Loucy (cell line): Measurements from ENCODE around the gene DNAJB6.

Source experiments
- H2AFZ ChIP-seq: fragments of 200-600 bp; sonication (generic); 2 replicates; pipeline ENCODE4 v1.6.0; 2016; ENCODE audit warnings: antibody characterized with exemption, mild to moderate bottlenecking, low read length, moderate library complexity
- H3F3A ChIP-seq: fragments of 200-600 bp; 2 replicates; pipeline ENCODE4 v1.6.0; 2016; ENCODE audit warnings: antibody characterized with exemption, low read depth, mild to moderate bottlenecking
- H3K27me3 ChIP-seq: fragments of 200-600 bp; sonication (generic); 2 replicates; pipeline ENCODE4 v1.6.1; 2014; ENCODE audit warnings: low read length, mild to moderate bottlenecking; ENCODE audit not compliant: insufficient read depth, poor library complexity, severe bottlenecking
- H3K36me3 ChIP-seq: fragments of 200-600 bp; sonication (generic); 2 replicates; pipeline ENCODE4 v1.6.1; 2016; ENCODE audit warnings: low read length; ENCODE audit not compliant: insufficient read depth
- H3K4me1 ChIP-seq: fragments of 200-600 bp; sonication (generic); 2 replicates; pipeline ENCODE4 v1.5.1; 2014; ENCODE audit warnings: low read length, mild to moderate bottlenecking; ENCODE audit not compliant: insufficient read depth, poor library complexity, severe bottlenecking
- H3K4me2 ChIP-seq: fragments of 200-600 bp; sonication (generic); 2 replicates; pipeline ENCODE4 v1.6.0; 2014; ENCODE audit warnings: antibody characterized with exemption, low read length, low read depth, mild to moderate bottlenecking; ENCODE audit not compliant: poor library complexity, severe bottlenecking
- H3K4me3 ChIP-seq: fragments of 200-600 bp; sonication (generic); 2 replicates; pipeline ENCODE4 v1.5.1; 2014; ENCODE audit warnings: low read length, mild to moderate bottlenecking, mixed read lengths; ENCODE audit not compliant: poor library complexity, severe bottlenecking
- H3K79me2 ChIP-seq: fragments of 200-600 bp; sonication (generic); 2 replicates; pipeline ENCODE4 v1.6.1; 2014; ENCODE audit warnings: low read length; ENCODE audit not compliant: insufficient read depth
- H3K9ac ChIP-seq: fragments of 200-600 bp; sonication (generic); 2 replicates; pipeline ENCODE4 v1.6.0; 2014; ENCODE audit warnings: mild to moderate bottlenecking, low read depth, low read length, moderate library complexity; ENCODE audit not compliant: poor library complexity, severe bottlenecking
- H3K9me2 ChIP-seq: fragments of 200-600 bp; sonication (generic); replicated peaks from 2 replicates; pipeline ENCODE4 v1.6.1; 2016; ENCODE audit warnings: low read depth, low read length, mixed read lengths
- H3K9me3 ChIP-seq: fragments of 200-600 bp; sonication (generic); 2 replicates; pipeline ENCODE4 v1.6.1; 2014; ENCODE audit warnings: mild to moderate bottlenecking, antibody characterized with exemption, low read length, low read depth; ENCODE audit not compliant: insufficient read depth
- H4K20me1 ChIP-seq: fragments of 200-600 bp; sonication (generic); 2 replicates; pipeline ENCODE4 v1.6.0; 2014; ENCODE audit warnings: antibody characterized with exemption, low read length, mild to moderate bottlenecking; ENCODE audit not compliant: insufficient read depth, poor library complexity, severe bottlenecking
- CTCF ChIP-seq: fragments of 200-600 bp; sonication (generic); conservative IDR thresholded peaks from 2 replicates; pipeline ENCODE4 v1.5.1; 2014; ENCODE audit warnings: mild to moderate bottlenecking, antibody characterized with exemption, low read length
- EZH2phosphoT487 ChIP-seq: fragments of 200-600 bp; IDR thresholded peaks from 2 replicates; pipeline ENCODE4 v1.6.1; 2018; ENCODE audit warnings: antibody characterized with exemption, mild to moderate bottlenecking, moderate library complexity, borderline replicate concordance

DNAJB6 gene

GRCh38 chr7:157464971-157465886, 128.4 kb downstream of the DNAJB6 start:
- Histone ChIP-seq H3K4me3 (no peak overlapping the region), H3K27me3 (no peaks in the 10 kb centered on the region), H3K36me3 (no peaks in the 10 kb centered on the region), H3K9me2 (no peaks in the 10 kb centered on the region), H3K9me3 (no peaks in the 10 kb centered on the region), H3K4me1 (no peaks in the 10 kb centered on the region), H3K4me2 (no peak overlapping the region), H3K9ac (no peak overlapping the region), H3F3A (no peaks in the 10 kb centered on the region), H3K79me2 (no peaks in the 10 kb centered on the region), H2AFZ (no peak overlapping the region), H4K20me1 (no peaks in the 10 kb centered on the region)
- TF ChIP-seq EZH2phosphoT487 (no peak), CTCF (no peak)

- Histone ChIP-seq H3K27me3 (no peaks in the 10 kb centered on the region), H3K79me2 (no peaks in the 10 kb centered on the region), H3F3A (no peaks in the 10 kb centered on the region), H3K4me2 (no peak overlapping the region), H3K4me1 (no peaks in the 10 kb centered on the region), H3K36me3 (no peaks in the 10 kb centered on the region), H3K9me2 (no peaks in the 10 kb centered on the region), H3K4me3 (no peak overlapping the region), H3K9ac (no peak overlapping the region), H3K9me3 (no peaks in the 10 kb centered on the region), H4K20me1 (no peaks in the 10 kb centered on the region), H2AFZ (no peak overlapping the region)
- no peak for TF ChIP-seq EZH2phosphoT487
- no peak for TF ChIP-seq CTCF
Observed at GRCh38 chr7:157465891-157466866, 129.4 kb downstream of the DNAJB6 start.

DNA sequence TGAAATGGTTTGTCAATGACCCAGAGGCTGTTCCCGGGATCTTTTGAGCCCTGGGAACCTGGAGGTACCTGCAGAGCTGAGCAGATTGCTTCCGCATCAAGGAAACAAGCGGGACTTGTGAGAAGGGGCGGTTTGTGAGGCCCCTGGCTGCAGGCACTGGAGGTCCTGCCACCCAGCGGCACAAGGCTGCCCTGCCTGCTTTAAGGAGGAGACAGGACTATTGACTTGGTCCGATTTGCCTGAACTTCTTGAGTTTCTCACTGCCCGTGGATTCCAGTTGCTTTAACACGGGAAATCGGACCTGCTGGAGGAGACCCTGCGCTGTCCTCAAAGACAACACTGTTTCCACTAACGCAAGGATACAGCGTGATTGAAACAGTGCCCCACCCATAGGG, 130.1 kb downstream of the DNAJB6 start:
- H4K20me1 ChIP-seq = no peaks in the 10 kb centered on the region
- H3K4me2 ChIP-seq = no peak overlapping the region
- H3K27me3 ChIP-seq = no peaks in the 10 kb centered on the region
- H3K9me2 ChIP-seq = no peaks in the 10 kb centered on the region
- H3K9ac ChIP-seq = no peak overlapping the region
- no peaks in the 10 kb centered on the region for H3K4me1 ChIP-seq
- H3K36me3 ChIP-seq = no peaks in the 10 kb centered on the region
- no peak overlapping the region for H2AFZ ChIP-seq
- no peaks in the 10 kb centered on the region for H3F3A ChIP-seq
- TF ChIP-seq CTCF (no peak), EZH2phosphoT487 (no peak)
- no peaks in the 10 kb centered on the region for H3K9me3 ChIP-seq
- no peak overlapping the region for H3K4me3 ChIP-seq
- no peaks in the 10 kb centered on the region for H3K79me2 ChIP-seq
